Naive B cell (primary cell): ENCODE data around the gene NCBP2L. TPM values are rescaled to one million over a fixed set of nuclear protein-coding genes. Genes with fewer than 3 reads are reported as not detected.
A peak's percentile ranks its signal among the peaks of the same experiment; 100 is the strongest.

Source experiments
- ATAC-seq, 2 donors: fragments of 150-1000 bp; cut with Tn5 transposase; 2 replicates each; pipeline ENCODE4 v1.10.0; 2021; ENCODE audit warnings: low read depth in 2 of 2, mild to moderate bottlenecking in 2 of 2, moderate library complexity in 2 of 2
- DNase-seq: peaks from one replicate; pipeline ENCODE4 v3.0.0; 2022
- H3K27ac Mint-ChIP-seq, 6 donors: one replicate each; pipeline ENCODE4 v1.8.0; 2020 to 2022; ENCODE audit warnings: mild to moderate bottlenecking in 6 of 6, mixed read lengths in 6 of 6, moderate library complexity in 5 of 6, inconsistent platforms in 2 of 6
- H3K27me3 Mint-ChIP-seq, 3 donors: one replicate each; pipeline ENCODE4 v1.8.0; 2021 to 2022; ENCODE audit warnings: mixed read lengths in 3 of 3, mild to moderate bottlenecking in 1 of 3
- H3K36me3 Mint-ChIP-seq, 2 donors: one replicate each; pipeline ENCODE4 v1.8.0; 2020 to 2022; ENCODE audit warnings: mixed read lengths in 2 of 2, inconsistent platforms in 1 of 2, mild to moderate bottlenecking in 1 of 2
- H3K4me1 Mint-ChIP-seq, 3 donors: one replicate each; pipeline ENCODE4 v1.8.0; 2020 to 2022; ENCODE audit warnings: mixed read lengths in 3 of 3, inconsistent platforms in 1 of 3, mild to moderate bottlenecking in 1 of 3, moderate library complexity in 1 of 3
- H3K4me3 Mint-ChIP-seq, 8 donors: one replicate each; pipeline ENCODE4 v1.8.0; 2020 to 2022; ENCODE audit warnings: mild to moderate bottlenecking in 8 of 8, mixed read lengths in 8 of 8, moderate library complexity in 8 of 8, inconsistent platforms in 2 of 8
- H3K9me3 Mint-ChIP-seq, 7 donors: one replicate each; pipeline ENCODE4 v1.8.0; 2020 to 2022; ENCODE audit warnings: mixed read lengths in 7 of 7, mild to moderate bottlenecking in 5 of 7, inconsistent platforms in 2 of 7, moderate library complexity in 1 of 7
- polyA plus RNA-seq, 6 donors: library from polyadenylated mRNA; unstranded; fragments of 300-500 nt; fragmentation: Illumina TruSeq; gene quantifications; one replicate each; pipeline ENCODE4 v1.2.3, GENCODE V29; 2021; ENCODE audit warnings: low read depth in 6 of 6

NCBP2L gene
- polyA plus RNA-seq, 6 donors from 2014 or later, result 0.15 TPM; not detected in 5

- Mint-ChIP-seq H3K9me3 (peaks cover 0 to 4% (median 0%) of the 10 kb centered on the region in 7 donors), H3K4me1 (peaks cover 19 to 22% (median 21%) of the 10 kb centered on the region in 3 donors), H3K36me3 (no peaks in the 10 kb centered on the region), H3K27me3 (no peaks in the 10 kb centered on the region), H3K4me3 (peak overlapping the region; percentile 73 to 93 (median 90)), H3K27ac (peak overlapping the region in 5 of 6 donors; percentile 71 to 100 (median 95))
- DNase-seq (no peak), ATAC-seq (peak; percentile 5 to 8)
These were observed 36.1 kb upstream of the NCBP2L start for GRCh38 chrX:107741404-107741790.

GRCh38 chrX:107742700-107743191 is 34.8 kb upstream of the NCBP2L start:
- no peaks in the 10 kb centered on the region for H3K27me3 Mint-ChIP-seq
- H3K36me3 Mint-ChIP-seq, result no peaks in the 10 kb centered on the region
- peak overlapping the region in 7 of 8 donors; percentile 73 to 92 (median 89) for H3K4me3 Mint-ChIP-seq
- DNase-seq (no peak), ATAC-seq (no peak)
- peaks cover 19 to 22% (median 21%) of the 10 kb centered on the region in 3 donors for H3K4me1 Mint-ChIP-seq
- peaks cover 0 to 4% (median 0%) of the 10 kb centered on the region in 7 donors for H3K9me3 Mint-ChIP-seq
- H3K27ac Mint-ChIP-seq, result peak overlapping the region in 5 of 6 donors; percentile 91 to 100 (median 96)

GRCh38 chrX:107743995-107744394 is 33.5 kb upstream of the NCBP2L start:
- DNase-seq (no peak), ATAC-seq (no peak)
- Mint-ChIP-seq H3K27ac (no peak overlapping the region), H3K36me3 (no peaks in the 10 kb centered on the region), H3K9me3 (peaks cover 0 to 4% (median 0%) of the 10 kb centered on the region in 7 donors), H3K4me1 (peaks cover 18 to 22% (median 21%) of the 10 kb centered on the region in 3 donors), H3K27me3 (no peaks in the 10 kb centered on the region), H3K4me3 (peak overlapping the region in 1 of 8 donors; percentile 42)

- ATAC-seq, result no peak
- Mint-ChIP-seq H3K4me3 (peak overlapping the region in 1 of 8 donors; percentile 63), H3K27ac (peak overlapping the region in 1 of 6 donors; percentile 46), H3K9me3 (peaks cover 0 to 4% (median 0%) of the 10 kb centered on the region in 7 donors), H3K4me1 (peaks cover 13 to 22% (median 21%) of the 10 kb centered on the region in 3 donors), H3K36me3 (no peaks in the 10 kb centered on the region), H3K27me3 (no peaks in the 10 kb centered on the region)
- no peak for DNase-seq
These were observed 32.7 kb upstream of the NCBP2L start for GRCh38 chrX:107744868-107745267.

DNA sequence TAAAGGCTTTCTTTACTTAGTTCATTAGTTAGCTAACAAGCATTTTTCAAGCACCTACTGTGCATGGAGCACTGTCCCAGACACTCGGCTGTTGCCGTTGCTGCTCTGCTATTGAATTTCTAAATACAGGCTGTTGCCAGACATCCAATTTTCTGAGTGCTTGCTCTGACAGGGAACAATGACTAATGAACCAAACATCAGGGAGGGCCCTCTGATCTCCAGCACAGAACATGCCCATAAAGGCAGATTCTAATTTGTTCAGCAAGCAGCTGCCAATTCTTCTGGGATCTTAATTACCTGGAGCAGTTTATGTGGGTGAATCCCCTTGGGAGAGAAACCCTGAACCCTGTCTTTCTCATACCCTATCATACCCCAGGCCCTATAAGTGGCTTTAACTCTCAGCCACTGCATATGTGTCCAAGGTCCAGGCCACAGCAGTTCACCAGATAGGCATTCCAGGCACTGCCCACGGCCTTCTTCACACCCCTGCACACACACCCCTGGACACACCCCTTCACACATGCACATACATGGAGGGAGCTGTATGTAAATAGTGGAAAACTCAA is 29.9 kb upstream of the NCBP2L start:
- Mint-ChIP-seq H3K4me3 (no peak overlapping the region), H3K9me3 (peaks cover 0 to 2% (median 0%) of the 10 kb centered on the region in 7 donors), H3K27me3 (no peaks in the 10 kb centered on the region), H3K4me1 (peaks cover 0 to 4% (median 3%) of the 10 kb centered on the region in 3 donors), H3K27ac (no peak overlapping the region), H3K36me3 (no peaks in the 10 kb centered on the region)
- ATAC-seq, result no peak
- no peak for DNase-seq

GRCh38 chrX:107748506-107748905 is 29.0 kb upstream of the NCBP2L start:
- Mint-ChIP-seq H3K27ac (no peak overlapping the region), H3K4me1 (peaks cover 0 to 4% (median 0%) of the 10 kb centered on the region in 3 donors), H3K36me3 (no peaks in the 10 kb centered on the region), H3K4me3 (no peak overlapping the region), H3K27me3 (no peaks in the 10 kb centered on the region), H3K9me3 (peaks cover 0 to 2% (median 0%) of the 10 kb centered on the region in 7 donors)
- DNase-seq (no peak), ATAC-seq (no peak)

DNA sequence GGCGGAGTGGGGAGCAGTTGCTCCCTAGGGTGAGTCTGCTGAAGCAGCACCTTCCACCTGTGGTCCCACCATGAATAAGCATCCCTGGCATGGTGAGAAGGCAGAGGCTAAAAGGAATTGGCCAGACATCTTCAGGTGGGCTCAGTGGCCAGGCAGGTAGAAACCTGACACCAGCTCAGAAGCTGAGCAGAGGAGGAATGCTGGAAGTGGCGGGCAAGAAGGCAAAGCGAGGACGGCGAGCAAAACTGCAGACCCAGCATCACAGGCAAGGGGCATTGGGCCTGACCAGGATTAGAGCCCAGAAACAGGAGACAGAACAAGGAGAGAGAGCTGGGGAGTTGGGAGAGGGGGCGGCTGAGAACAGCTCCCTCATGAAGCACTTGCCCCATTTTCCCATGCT is 27.3 kb upstream of the NCBP2L start:
- DNase-seq, result no peak
- Mint-ChIP-seq H3K27ac (peak overlapping the region in 4 of 6 donors; percentile 24 to 53 (median 45)), H3K36me3 (no peaks in the 10 kb centered on the region), H3K4me1 (peaks cover 0 to 4% (median 0%) of the 10 kb centered on the region in 3 donors), H3K9me3 (no peaks in the 10 kb centered on the region), H3K27me3 (no peaks in the 10 kb centered on the region), H3K4me3 (no peak overlapping the region)
- no peak for ATAC-seq

GRCh38 chrX:107750861-107751445 is 26.6 kb upstream of the NCBP2L start:
- Mint-ChIP-seq H3K4me1 (peaks cover 0 to 4% (median 0%) of the 10 kb centered on the region in 3 donors), H3K36me3 (no peaks in the 10 kb centered on the region), H3K9me3 (no peaks in the 10 kb centered on the region), H3K27me3 (no peaks in the 10 kb centered on the region), H3K27ac (peak overlapping the region in 1 of 6 donors; percentile 56), H3K4me3 (no peak overlapping the region)
- ATAC-seq, result no peak
- DNase-seq, result no peak

DNA sequence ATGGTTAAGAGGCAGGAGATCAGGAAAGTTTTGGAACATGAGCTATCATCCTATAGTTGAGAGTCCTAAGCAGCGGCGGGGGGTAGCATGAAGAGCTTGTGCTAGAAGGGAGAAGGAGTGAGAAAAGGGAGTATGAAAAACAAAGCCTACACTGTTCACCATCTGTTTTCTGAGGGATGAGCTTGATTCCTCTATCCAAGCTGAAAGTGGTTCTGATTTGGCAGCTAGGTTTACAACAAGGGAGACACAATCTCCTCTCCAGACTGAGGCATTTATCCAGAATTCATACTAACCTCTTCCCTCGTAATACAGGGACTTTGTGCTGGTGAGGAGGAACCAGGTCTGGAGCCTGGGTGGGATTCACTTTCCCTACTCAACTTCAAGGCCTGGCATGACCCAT is 25.5 kb upstream of the NCBP2L start:
- DNase-seq (no peak), ATAC-seq (no peak)
- Mint-ChIP-seq H3K27me3 (no peaks in the 10 kb centered on the region), H3K9me3 (no peaks in the 10 kb centered on the region), H3K4me3 (no peak overlapping the region), H3K4me1 (peaks cover 0 to 4% (median 0%) of the 10 kb centered on the region in 3 donors), H3K27ac (peak overlapping the region in 1 of 6 donors; percentile 77), H3K36me3 (no peaks in the 10 kb centered on the region)

GRCh38 chrX:107752714-107753113 is 24.8 kb upstream of the NCBP2L start:
- H3K27ac Mint-ChIP-seq, result no peak overlapping the region
- H3K36me3 Mint-ChIP-seq, result no peaks in the 10 kb centered on the region
- no peaks in the 10 kb centered on the region for H3K27me3 Mint-ChIP-seq
- no peaks in the 10 kb centered on the region for H3K9me3 Mint-ChIP-seq
- DNase-seq (no peak), ATAC-seq (no peak)
- H3K4me3 Mint-ChIP-seq, result no peak overlapping the region
- H3K4me1 Mint-ChIP-seq, result peaks cover 0 to 4% (median 0%) of the 10 kb centered on the region in 3 donors

GRCh38 chrX:107753187-107753586 is 24.3 kb upstream of the NCBP2L start:
- no peak overlapping the region for H3K4me3 Mint-ChIP-seq
- H3K27ac Mint-ChIP-seq, result no peak overlapping the region
- H3K27me3 Mint-ChIP-seq, result no peaks in the 10 kb centered on the region
- H3K36me3 Mint-ChIP-seq, result no peaks in the 10 kb centered on the region
- no peak for DNase-seq
- ATAC-seq, result no peak
- no peaks in the 10 kb centered on the region for H3K9me3 Mint-ChIP-seq
- H3K4me1 Mint-ChIP-seq, result peaks cover 0 to 4% (median 0%) of the 10 kb centered on the region in 3 donors

GRCh38 chrX:107755721-107756120 is 21.8 kb upstream of the NCBP2L start:
- Mint-ChIP-seq H3K9me3 (no peaks in the 10 kb centered on the region), H3K4me1 (no peaks in the 10 kb centered on the region), H3K27me3 (no peaks in the 10 kb centered on the region), H3K4me3 (no peak overlapping the region), H3K36me3 (no peaks in the 10 kb centered on the region), H3K27ac (no peak overlapping the region)
- DNase-seq (no peak), ATAC-seq (no peak)

- H3K36me3 Mint-ChIP-seq, result peaks cover 0 to 7% of the 10 kb centered on the region in 2 donors
- H3K27me3 Mint-ChIP-seq, result no peaks in the 10 kb centered on the region
- no peak overlapping the region for H3K4me3 Mint-ChIP-seq
- no peak overlapping the region for H3K27ac Mint-ChIP-seq
- no peaks in the 10 kb centered on the region for H3K9me3 Mint-ChIP-seq
- H3K4me1 Mint-ChIP-seq, result no peaks in the 10 kb centered on the region
- DNase-seq, result no peak
- no peak for ATAC-seq
These were observed 19.2 kb upstream of the NCBP2L start for GRCh38 chrX:107758231-107758766.
